PC-3 (cell line): ENCODE data around the gene OR2AT4. TPM values are rescaled to one million over a fixed set of nuclear protein-coding genes. Genes with fewer than 3 reads are reported as not detected.

ENCODE experiments used
- ATAC-seq: fragments of 200-7000 bp; cut with Tn5 transposase; 2 replicates; pipeline ENCODE4 v1.9.1; 2020; ENCODE audit warnings: mild to moderate bottlenecking, moderate library complexity
- BruUV-seq: library from RNA; stranded (reverse); fragments of 400-500 nt; replicated peaks from 2 replicates; lab custom pipeline; 2021; lab: Mats Ljungman, UMichigan
- CTCF ChIA-PET: fragments of 300-600 bp; sonication (Branson Sonifier 250); formaldehyde crosslinking; loops from one replicate; lab custom pipeline; 2022; ENCODE audit warnings: antibody characterized with exemption; lab: Charles Lee
- POLR2A ChIA-PET: fragments of 300-600 bp; sonication (Branson Sonifier 250); formaldehyde crosslinking; loops from one replicate; lab custom pipeline; 2022; ENCODE audit warnings: antibody characterized with exemption; ENCODE audit not compliant: unreplicated experiment; lab: Charles Lee
- DNase-seq: peaks from one replicate; pipeline ENCODE4 v3.0.0-alpha.2; 2015
- H2AFZ ChIP-seq: fragments of 300-600 bp; sonication (generic); 2 replicates; pipeline ENCODE4 v1.6.0; 2016; ENCODE audit warnings: antibody characterized with exemption, low read length
- H3F3A ChIP-seq: fragments of 300-600 bp; sonication (generic); one replicate; pipeline ENCODE4 v1.6.0; 2017; ENCODE audit warnings: antibody characterized with exemption, low read length, control low read depth, mild to moderate bottlenecking; ENCODE audit not compliant: unreplicated experiment
- H3K27ac ChIP-seq: fragments of 300-600 bp; sonication (generic); 2 replicates; pipeline ENCODE4 v1.5.1; 2016; ENCODE audit warnings: mild to moderate bottlenecking, low read length
- H3K27me3 ChIP-seq: fragments of 300-600 bp; sonication (generic); 2 replicates; pipeline ENCODE4 v1.6.1; 2016; ENCODE audit warnings: low read length, mixed read lengths
- H3K36me3 ChIP-seq: fragments of 300-600 bp; sonication (generic); 2 replicates; pipeline ENCODE4 v1.6.1; 2016; ENCODE audit warnings: low read depth, mixed run types, low read length, mixed read lengths
- H3K4me1 ChIP-seq: fragments of 300-600 bp; sonication (generic); 2 replicates; pipeline ENCODE4 v1.5.1; 2016; ENCODE audit warnings: low read length; ENCODE audit not compliant: insufficient read depth
- H3K4me2 ChIP-seq: fragments of 300-600 bp; sonication (generic); 2 replicates; pipeline ENCODE4 v1.6.0; 2016; ENCODE audit warnings: low read length
- H3K4me3 ChIP-seq: fragments of 300-600 bp; sonication (generic); 2 replicates; pipeline ENCODE4 v1.5.1; 2016; ENCODE audit warnings: mild to moderate bottlenecking, low read length, mixed read lengths
- H3K79me2 ChIP-seq: fragments of 300-600 bp; sonication (generic); 2 replicates; pipeline ENCODE4 v1.6.1; 2017; ENCODE audit warnings: low read length, mixed read lengths
- H3K9ac ChIP-seq: fragments of 300-600 bp; sonication (generic); 2 replicates; pipeline ENCODE4 v1.6.0; 2016; ENCODE audit warnings: mild to moderate bottlenecking, low read length
- H3K9me2 ChIP-seq: fragments of 300-600 bp; sonication (generic); replicated peaks from 2 replicates; pipeline ENCODE4 v1.6.1; 2016; ENCODE audit warnings: mixed run types, low read length, mixed read lengths
- H3K9me3 ChIP-seq: fragments of 300-600 bp; sonication (generic); 2 replicates; pipeline ENCODE4 v1.6.1; 2016; ENCODE audit warnings: low read length, mixed read lengths
- H4K20me1 ChIP-seq: fragments of 300-600 bp; sonication (generic); 2 replicates; pipeline ENCODE4 v1.6.1; 2016; ENCODE audit warnings: low read length, mixed read lengths
- EZH2 ChIP-seq: fragments of 300-600 bp; sonication (generic); IDR thresholded peaks from one replicate; pipeline ENCODE4 v1.6.1; 2017; ENCODE audit warnings: antibody characterized with exemption, mild to moderate bottlenecking, low read length; ENCODE audit not compliant: unreplicated experiment
- EZH2phosphoT487 ChIP-seq: fragments of 300-600 bp; sonication (generic); IDR thresholded peaks from 2 replicates; pipeline ENCODE4 v1.6.1; 2018; ENCODE audit warnings: mild to moderate bottlenecking, antibody characterized with exemption, low read length, borderline replicate concordance
- intact Hi-C: fragments of 100-400 bp; cut with micrococcal nuclease; formaldehyde crosslinking; loops from 2 replicates; pipeline ENCODE4 v1.9.0; 2023
- total RNA-seq: library from RNA; depleted of rRNA; stranded (reverse); fragments of >200 nt; gene quantifications from 2 replicates; pipeline ENCODE4 v1.2.3, GENCODE V29; 2014
- TF ChIP-seq, protein P1 (sequence below): fragments of 300-600 bp; sonication (generic); conservative IDR thresholded peaks from 2 replicates; pipeline ENCODE4 v1.5.1; 2017; ENCODE audit warnings: antibody characterized with exemption, low read depth, mild to moderate bottlenecking, low read length

The OR2AT4 gene
- total RNA-seq, 1 experiment from 2014 or later, result not detected

DNA sequence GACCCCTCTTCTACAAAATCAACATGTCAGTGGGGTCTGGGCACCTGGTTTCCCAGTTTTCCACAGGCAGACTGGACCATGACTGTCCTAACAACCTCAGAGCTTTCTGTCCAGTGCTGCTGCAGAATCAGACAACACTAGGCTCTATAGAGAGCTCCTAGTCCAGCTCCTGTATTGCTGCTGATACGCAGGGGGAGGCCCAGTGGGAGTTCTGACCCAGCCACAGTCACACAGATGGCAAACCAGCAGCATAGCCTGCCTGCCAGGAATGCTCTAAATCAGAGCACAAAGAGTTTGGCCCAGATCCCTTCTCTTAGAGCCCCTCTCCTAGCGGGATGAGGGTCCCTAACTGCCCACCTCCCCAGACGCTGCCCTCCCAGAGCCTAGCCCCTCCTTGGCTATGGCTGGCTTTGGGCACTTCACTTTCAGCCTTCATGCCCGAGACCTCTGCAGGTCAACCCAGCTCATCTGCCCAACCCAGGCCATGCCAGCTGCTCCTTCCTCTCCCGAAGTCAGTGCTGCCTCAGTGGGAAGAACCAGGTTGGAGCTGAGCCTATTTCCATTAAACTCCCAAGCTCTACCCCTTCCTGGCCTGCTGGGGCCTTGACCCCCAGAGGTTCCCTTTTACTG is 38.5 kb upstream of the OR2AT4 start:
- no peaks in the 10 kb centered on the region for H3K4me1 ChIP-seq
- CTCF ChIA-PET, result no interaction called here
- no peaks in the 10 kb centered on the region for H3K9me2 ChIP-seq
- no peak overlapping the region for H3K27ac ChIP-seq
- intact Hi-C loops, result no loop called here
- H3K9ac ChIP-seq, result no peak overlapping the region
- no peaks in the 10 kb centered on the region for H4K20me1 ChIP-seq
- no peaks in the 10 kb centered on the region for H3K79me2 ChIP-seq
- no peak for DNase-seq
- no peak overlapping the region for H3K4me2 ChIP-seq
- H3K27me3 ChIP-seq, result peaks cover 67% of the 10 kb centered on the region
- H3K36me3 ChIP-seq, result no peaks in the 10 kb centered on the region
- BruUV-seq, result no TSS peak
- H3F3A ChIP-seq, result no peaks in the 10 kb centered on the region
- TF ChIP-seq EZH2phosphoT487, result no peak
- TF ChIP-seq, protein P1, sequence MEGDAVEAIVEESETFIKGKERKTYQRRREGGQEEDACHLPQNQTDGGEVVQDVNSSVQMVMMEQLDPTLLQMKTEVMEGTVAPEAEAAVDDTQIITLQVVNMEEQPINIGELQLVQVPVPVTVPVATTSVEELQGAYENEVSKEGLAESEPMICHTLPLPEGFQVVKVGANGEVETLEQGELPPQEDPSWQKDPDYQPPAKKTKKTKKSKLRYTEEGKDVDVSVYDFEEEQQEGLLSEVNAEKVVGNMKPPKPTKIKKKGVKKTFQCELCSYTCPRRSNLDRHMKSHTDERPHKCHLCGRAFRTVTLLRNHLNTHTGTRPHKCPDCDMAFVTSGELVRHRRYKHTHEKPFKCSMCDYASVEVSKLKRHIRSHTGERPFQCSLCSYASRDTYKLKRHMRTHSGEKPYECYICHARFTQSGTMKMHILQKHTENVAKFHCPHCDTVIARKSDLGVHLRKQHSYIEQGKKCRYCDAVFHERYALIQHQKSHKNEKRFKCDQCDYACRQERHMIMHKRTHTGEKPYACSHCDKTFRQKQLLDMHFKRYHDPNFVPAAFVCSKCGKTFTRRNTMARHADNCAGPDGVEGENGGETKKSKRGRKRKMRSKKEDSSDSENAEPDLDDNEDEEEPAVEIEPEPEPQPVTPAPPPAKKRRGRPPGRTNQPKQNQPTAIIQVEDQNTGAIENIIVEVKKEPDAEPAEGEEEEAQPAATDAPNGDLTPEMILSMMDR, result no peak
- no peak for TF ChIP-seq EZH2
- no peak for ATAC-seq
- H3K4me3 ChIP-seq, result no peak overlapping the region
- POLR2A ChIA-PET, result no interaction called here
- H2AFZ ChIP-seq, result no peak overlapping the region
- H3K9me3 ChIP-seq, result no peaks in the 10 kb centered on the region

DNA sequence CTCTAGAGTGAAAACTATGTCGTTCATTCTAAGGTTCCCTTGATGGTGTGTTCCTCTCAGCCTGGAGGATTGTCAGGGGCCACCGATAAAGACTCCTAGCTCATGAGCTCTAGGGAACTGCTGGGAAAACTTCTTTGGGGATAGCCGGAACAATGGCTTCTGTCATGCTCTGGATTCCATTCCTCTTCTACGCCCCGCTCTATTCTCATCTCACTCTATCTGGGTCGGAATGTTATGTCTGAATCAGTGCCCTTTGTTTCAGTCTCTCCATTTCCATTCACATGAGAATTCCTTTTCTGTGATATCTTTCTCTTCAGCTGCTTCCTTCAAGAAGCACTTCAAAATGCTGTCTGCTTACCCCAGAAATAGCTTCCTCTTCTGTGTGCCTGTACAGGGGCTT is 37.3 kb upstream of the OR2AT4 start:
- ChIA-PET CTCF (interaction anchor here (0.7 kb wide), 1 partner anchor 240 kb away, joined by 4 read pairs; no protein-coding TSS in a partner anchor), POLR2A (interaction anchor here (0.6 kb wide), 1 partner anchor 785 kb away, joined by 3 read pairs; no protein-coding TSS in a partner anchor)
- Histone ChIP-seq H3K27ac (no peak overlapping the region), H3K4me1 (no peaks in the 10 kb centered on the region), H3K4me2 (no peak overlapping the region), H3K9ac (no peak overlapping the region), H3K9me2 (no peaks in the 10 kb centered on the region), H3K9me3 (no peaks in the 10 kb centered on the region), H3F3A (no peaks in the 10 kb centered on the region), H3K27me3 (peaks cover 72% of the 10 kb centered on the region), H3K36me3 (no peaks in the 10 kb centered on the region), H3K79me2 (no peaks in the 10 kb centered on the region), H2AFZ (no peak overlapping the region), H3K4me3 (no peak overlapping the region), H4K20me1 (no peaks in the 10 kb centered on the region)
- intact Hi-C loops, result no loop called here
- no TSS peak for BruUV-seq
- no peak for ATAC-seq
- DNase-seq, result no peak
- TF ChIP-seq EZH2 (no peak), EZH2phosphoT487 (no peak)
- TF ChIP-seq, protein P1, result no peak

DNA sequence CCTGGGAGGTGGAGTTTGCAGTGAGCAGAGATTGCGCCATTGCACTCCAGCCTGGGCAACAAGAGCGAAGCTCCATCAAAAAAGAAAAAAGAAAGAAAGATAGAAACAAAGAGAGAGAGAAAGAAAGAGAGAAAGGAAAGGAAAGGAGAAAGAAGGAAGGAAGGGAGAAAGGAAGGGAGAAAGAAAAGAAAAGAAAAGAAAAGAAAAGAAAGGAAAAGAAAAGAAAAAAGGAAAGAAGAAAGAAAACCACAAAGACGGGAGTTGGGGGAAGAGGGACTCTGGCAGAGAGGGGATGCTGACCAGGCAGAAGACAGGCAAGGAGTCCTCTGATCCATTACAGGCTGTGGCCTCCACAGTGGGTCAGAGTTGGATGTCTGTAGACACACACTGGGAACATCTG is 35.4 kb upstream of the OR2AT4 start:
- DNase-seq, result no peak
- Histone ChIP-seq H3K36me3 (no peaks in the 10 kb centered on the region), H3K4me2 (no peak overlapping the region), H3K79me2 (no peaks in the 10 kb centered on the region), H2AFZ (no peak overlapping the region), H4K20me1 (no peaks in the 10 kb centered on the region), H3K4me3 (no peak overlapping the region), H3K9ac (no peak overlapping the region), H3K9me2 (no peaks in the 10 kb centered on the region), H3K9me3 (no peaks in the 10 kb centered on the region), H3K27me3 (peaks cover 67% of the 10 kb centered on the region), H3K27ac (no peak overlapping the region), H3K4me1 (no peaks in the 10 kb centered on the region), H3F3A (no peaks in the 10 kb centered on the region)
- intact Hi-C loops, result no loop called here
- no peak for ATAC-seq
- TF ChIP-seq EZH2, result no peak
- TF ChIP-seq, protein P1, result no peak
- TF ChIP-seq EZH2phosphoT487, result no peak
- CTCF ChIA-PET, result no interaction called here
- POLR2A ChIA-PET, result no interaction called here
- no TSS peak for BruUV-seq
